ENCODE data around the gene NUCKS1.

NUCKS1 gene

DNA sequence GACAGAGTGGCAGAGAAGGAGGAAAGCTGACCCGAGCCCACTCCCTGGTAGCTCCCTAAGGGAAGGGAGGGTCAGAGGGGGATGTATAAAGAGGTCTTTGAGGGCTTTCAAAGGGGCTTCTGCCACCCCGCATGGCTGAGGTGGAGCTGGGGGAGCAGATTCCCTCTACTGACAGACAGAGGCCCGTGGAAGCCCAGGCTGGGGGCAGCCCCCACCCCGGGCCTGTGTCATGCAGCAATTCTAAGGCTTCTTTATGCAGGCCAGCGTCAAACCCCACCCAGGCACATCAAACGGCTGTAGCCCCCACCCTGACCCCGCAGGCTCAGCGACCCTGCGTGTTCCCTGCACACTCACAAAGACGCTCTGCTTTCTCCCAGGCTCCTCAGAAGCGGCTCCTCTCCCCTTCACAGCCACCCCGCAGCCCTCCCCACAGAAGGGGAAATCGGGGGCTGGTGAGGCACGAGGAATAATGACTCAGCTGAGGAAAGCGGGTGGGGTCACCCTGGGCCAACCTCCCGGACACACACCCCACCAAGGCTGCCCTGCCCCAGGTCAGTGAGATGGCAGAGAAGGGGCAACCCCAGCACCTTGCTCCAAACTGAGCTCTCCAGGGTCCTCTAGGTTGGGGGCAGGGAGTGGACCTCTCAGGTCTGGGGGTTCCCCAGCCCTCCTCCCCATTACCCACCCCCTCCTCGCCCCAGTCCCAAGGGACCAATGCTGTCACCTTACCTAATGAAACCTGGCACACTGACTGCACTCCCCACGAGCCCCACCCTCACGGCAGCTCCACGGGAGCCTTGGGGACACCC is 80.4 kb downstream of the NUCKS1 start:
- no peak for DNase-seq (ENCODE audit: low read depth)

DNA sequence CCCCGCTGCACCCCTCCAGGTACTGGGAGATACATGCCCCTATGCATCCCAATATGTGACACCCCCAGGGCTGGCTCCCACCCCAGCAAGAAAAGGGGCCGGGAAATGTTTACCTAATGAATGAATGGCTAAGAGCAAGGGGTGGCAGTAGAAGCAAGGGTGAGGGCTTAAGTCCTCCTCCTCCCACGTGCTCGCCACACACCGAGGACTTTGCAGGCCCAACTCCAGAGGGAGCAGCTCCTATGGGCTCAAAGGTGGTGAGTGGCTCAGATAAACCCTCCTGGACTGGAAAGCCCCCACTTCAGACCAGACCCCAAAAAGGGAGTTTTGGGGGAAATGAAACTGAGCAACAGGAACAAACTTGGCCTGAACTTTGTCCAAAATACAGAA is 81.0 kb downstream of the NUCKS1 start:
- no peak for DNase-seq (ENCODE audit: low read depth)

DNA sequence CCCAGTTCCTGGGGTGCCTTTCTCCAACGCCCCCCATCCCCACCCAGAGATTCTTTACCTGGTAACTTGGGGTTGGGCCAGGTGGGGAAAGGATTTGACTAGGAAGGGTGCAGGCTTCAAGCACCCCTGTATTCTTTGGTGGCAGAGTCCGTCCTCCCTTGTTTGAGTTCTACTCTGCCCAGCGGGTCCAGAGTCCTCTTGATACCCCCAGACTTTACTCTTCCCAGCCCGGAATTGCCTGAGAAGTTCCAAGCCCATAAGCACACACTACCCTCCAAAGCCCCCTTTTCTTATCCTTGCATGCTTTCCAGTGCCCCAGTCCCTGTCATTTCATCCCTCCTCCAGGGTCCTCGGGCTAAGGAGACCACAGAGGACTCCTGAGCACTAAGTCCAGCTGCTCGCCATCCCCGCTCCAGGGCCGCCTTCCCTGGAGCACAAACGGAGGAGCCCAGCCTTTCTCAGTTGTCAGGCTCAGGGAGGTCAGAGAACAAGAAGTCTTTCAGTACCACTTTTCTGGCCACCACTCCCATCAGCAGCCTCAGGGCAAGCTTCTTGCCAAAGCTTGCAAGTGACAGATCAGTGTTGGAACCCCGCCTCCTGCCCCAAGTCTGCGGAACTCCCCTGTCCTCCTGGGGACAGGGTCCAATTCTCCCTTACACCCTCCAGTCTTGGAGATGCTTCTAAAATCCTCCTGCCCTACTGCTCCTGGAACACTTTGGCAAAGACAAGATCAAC is 81.9 kb downstream of the NUCKS1 start:
- DNase-seq (ENCODE audit: low read depth): no peak

DNA sequence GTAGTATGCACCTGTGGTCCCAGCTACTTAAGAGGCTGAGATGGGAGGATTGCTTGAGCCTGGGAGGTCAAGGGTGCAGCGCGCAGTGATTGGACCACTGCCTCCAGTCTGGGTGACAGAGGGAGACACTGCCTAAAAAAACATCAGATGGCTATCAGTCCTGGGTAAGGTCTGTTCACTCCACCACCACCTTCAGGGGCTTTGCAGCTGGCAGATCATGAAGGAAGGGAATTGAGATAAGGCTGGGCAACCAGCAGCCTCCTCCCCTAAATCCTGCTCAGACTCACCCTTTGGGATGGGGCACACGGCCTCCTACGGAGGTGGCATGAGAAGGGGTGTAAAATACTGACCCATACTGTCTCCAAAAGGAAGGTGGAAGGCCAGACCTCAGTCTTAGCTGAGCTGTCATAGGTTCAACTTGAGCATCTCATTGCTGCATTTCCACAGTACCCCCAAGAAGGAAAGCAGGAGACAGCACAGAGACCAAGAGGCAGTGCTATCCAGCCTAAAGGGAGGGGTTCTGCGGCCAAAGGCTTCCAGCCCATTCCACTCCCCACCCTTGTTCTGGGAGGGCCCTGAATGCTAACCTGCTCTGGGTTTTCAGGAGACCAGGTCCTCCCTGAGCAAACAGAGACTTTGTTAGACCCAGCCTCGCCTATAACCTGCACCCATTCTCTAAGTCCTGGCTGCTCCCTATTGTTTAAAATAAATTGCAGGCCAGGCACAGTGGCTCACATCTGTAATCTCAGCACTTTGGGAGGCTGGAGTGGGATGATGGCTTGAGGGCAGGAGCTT is 83.4 kb downstream of the NUCKS1 start:
- no peak for DNase-seq (ENCODE audit: low read depth)

DNA sequence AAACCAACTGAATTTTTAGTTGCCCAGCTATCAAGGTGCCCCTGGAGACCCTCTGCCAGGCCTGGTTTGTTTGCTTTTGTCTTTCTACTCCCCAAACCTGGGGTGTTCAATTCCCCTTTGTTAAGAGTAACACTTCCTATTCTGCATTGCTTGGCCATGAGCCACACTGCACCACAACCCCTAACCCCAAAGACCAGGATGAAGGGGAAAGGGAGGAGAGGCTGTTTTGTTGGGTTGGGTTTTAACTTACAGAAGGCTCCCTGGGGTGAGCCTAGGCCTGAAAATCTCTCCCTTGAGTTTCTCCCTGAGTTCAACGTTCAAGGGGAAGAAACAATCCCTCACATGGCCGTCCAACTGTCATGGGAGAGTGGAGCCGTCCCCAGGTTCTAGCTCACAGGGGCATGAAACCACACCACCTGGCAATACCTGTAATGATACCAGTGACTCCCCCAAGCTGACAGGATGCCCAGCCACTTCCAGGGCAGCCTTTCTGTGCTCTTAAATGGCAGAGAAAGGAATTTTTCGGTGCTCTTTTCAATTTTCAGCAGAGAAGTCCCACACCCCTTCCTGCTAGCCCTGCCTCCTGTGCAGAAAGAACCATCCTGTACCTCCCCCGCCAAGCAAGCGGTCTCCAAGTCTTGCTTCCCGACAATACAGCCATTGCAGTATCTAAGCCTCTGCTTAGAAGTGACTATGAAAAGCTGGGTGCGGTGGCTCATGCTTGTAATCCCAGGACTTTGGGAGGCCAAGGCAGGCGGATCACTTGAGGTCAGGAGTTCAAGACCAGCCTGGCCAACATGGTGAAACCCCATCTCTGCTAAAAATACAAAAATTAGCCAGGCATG is 84.6 kb downstream of the NUCKS1 start:
- DNase-seq (ENCODE audit: low read depth): no peak

DNA sequence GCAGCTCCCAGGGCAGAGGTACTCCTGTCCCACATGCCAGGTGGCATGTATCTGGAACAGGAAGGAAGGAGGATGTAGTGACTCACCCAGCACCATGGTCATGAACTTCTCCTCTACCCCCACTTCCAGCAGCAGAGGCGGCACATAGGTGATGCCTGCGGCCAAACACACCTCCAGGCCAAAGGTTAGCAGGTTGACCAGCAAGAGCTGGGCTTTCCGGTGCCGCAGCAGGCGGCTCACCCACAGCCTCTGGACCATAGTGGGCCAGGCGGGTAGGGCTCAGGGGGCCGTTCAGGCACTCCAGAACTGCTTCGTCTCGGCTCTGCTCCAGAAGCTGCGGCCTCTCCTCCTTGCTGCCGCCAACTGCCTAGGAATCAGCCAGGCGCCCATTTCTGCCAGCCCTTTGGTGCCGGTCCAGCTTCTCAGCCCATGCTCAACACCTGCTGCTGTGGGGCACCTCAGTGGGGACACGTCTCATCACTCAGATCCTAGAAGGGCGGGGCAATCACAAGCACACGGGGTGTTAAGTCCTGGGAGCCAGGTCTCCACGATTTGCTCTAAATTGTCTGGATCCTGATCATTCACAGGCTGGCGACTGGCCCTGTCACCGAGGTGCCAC is 85.5 kb downstream of the NUCKS1 start:
- no peak for DNase-seq (ENCODE audit: low read depth)

DNA sequence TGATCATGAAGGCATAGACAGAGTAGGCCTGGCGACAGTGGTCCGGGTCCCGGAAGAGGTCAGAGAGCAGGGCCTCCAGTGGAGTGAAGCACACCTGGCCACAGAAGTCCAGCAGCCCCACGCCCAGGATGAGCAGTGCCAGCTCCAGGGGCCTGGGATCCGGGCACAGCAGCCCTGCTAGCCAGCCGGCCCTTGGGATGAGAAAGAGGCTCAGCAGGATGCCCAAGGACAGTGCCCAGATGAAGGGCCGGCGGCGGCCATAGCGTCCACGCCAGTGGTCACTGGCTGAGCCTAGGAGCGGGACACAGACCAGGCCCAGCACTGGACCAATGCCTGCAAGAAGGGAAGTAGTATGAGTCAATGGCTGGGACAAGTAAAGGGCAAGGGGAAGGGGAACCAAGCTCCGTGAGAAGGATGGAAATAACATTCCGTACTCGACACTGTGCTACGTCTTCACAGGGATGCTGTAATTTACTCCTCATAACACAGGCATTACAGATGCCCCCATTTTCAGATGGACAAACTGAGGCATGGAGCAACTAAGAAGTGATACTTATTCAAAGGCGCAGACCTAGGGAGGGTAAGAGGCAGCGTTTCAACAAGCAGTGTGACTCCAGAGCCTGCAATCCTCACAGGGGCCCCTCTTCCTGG is 86.6 kb downstream of the NUCKS1 start:
- DNase-seq (ENCODE audit: low read depth): no peak
